Mucosa of descending colon (tissue), 3 donors: Measurements from ENCODE around the gene SHISAL2B. TPM values are rescaled to one million over a fixed set of nuclear protein-coding genes. Genes with fewer than 3 reads are reported as not detected.

Experiments
- ATAC-seq: fragments of 200-7000 bp; cut with Tn5 transposase; one replicate; pipeline ENCODE4 v1.9.1; 2020; ENCODE audit warnings: mild to moderate bottlenecking, moderate library complexity
- DNase-seq, 3 donors: peaks; one replicate each; pipeline ENCODE4 v3.0.0-alpha.2; 2020
- H3K36me3 ChIP-seq: fragments of 200-600 bp; one replicate; pipeline ENCODE4 v1.8.0; 2021; ENCODE audit warnings: low read depth, mild to moderate bottlenecking
- H3K4me1 ChIP-seq: fragments of 200-600 bp; one replicate; pipeline ENCODE4 v1.8.0; 2021; ENCODE audit warnings: low read depth, mild to moderate bottlenecking
- H3K4me3 ChIP-seq: fragments of 200-600 bp; one replicate; pipeline ENCODE4 v1.8.0; 2021; ENCODE audit warnings: mild to moderate bottlenecking
- H3K9me3 ChIP-seq: fragments of 200-600 bp; one replicate; pipeline ENCODE4 v1.8.0; 2021; ENCODE audit warnings: mild to moderate bottlenecking
- intact Hi-C, 2 donors: fragments of 100-400 bp; cut with DNase I in 1 of 2; cut with micrococcal nuclease in 1 of 2; formaldehyde crosslinking; loops; one replicate each; pipeline versions ENCODE4 v1.11.0 to v1.11.1; 2022; cut with DNase I, micrococcal nuclease
- total RNA-seq, 3 donors: library from RNA; stranded (reverse); fragmentation: NEBNext Ultra II Directional in 2 of 3; extraction: Animal tissue kit (Norgen Biotek cat#: 25700) in 2 of 3; gene quantifications; one replicate each; pipeline versions ENCODE4 v1.2.1 to v1.2.4, GENCODE V29; 2021 to 2023
- TF ChIP-seq, protein P1 (sequence below): fragments of 200-600 bp; IDR thresholded peaks from one replicate; pipeline ENCODE4 v1.8.0; 2022; ENCODE audit warnings: antibody characterized with exemption, mild to moderate bottlenecking
- donor health status: DM: no; HTN: no; CAD: no; lungs with moderate emphysema.
- donor health status: DM: no; HTN: no; CAD: no.
- donor health status: DM: no; HTN: yes; CAD: no.

The SHISAL2B gene
- total RNA-seq, 3 donors from 2014 or later, result not detected

DNA sequence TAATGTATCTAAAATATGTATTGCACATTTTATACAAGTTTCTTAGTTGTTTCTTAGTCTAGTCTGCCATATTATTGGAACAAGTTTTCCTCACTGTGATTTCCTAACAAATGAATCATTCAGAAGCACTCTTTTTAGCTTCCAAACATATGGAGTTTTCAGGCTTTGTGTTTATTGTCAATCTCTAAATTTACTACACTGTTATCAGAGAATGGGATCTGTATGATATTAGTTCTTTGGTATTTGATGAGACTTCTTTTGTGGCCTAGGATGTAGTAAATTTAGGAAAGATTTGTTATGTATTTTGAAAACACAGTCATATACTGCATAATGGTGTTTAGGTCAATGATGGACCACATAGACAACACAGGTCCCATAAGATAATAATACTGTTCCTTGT, 52.5 kb downstream of the SHISAL2B start:
- intact Hi-C loops, result no loop called here
- Histone ChIP-seq H3K4me1 (no peaks in the 10 kb centered on the region), H3K9me3 (no peaks in the 10 kb centered on the region), H3K36me3 (no peaks in the 10 kb centered on the region), H3K4me3 (no peak overlapping the region)
- DNase-seq (no peak), ATAC-seq (no peak)
- TF ChIP-seq, protein P1, sequence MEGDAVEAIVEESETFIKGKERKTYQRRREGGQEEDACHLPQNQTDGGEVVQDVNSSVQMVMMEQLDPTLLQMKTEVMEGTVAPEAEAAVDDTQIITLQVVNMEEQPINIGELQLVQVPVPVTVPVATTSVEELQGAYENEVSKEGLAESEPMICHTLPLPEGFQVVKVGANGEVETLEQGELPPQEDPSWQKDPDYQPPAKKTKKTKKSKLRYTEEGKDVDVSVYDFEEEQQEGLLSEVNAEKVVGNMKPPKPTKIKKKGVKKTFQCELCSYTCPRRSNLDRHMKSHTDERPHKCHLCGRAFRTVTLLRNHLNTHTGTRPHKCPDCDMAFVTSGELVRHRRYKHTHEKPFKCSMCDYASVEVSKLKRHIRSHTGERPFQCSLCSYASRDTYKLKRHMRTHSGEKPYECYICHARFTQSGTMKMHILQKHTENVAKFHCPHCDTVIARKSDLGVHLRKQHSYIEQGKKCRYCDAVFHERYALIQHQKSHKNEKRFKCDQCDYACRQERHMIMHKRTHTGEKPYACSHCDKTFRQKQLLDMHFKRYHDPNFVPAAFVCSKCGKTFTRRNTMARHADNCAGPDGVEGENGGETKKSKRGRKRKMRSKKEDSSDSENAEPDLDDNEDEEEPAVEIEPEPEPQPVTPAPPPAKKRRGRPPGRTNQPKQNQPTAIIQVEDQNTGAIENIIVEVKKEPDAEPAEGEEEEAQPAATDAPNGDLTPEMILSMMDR, result no peak

DNA sequence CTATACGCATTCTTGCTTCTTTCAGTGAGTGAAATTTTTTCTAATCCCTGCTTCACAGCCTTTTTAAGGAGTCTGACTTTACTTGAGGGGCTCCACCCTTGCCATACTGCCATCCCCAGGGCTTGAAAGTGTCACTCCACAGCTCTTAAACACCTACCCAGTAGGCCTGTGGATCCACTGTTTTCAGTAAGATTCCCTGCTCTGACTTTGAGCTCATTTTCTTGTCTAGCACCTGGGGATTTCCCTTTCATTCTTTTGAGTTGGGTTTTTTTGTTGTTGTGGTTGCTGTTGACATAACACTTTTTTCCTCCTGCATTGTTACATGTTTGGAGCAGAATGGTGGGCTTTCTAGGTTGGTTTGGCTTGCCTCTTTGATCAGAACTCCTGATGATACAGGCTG, 54.6 kb downstream of the SHISAL2B start:
- no peak for DNase-seq
- TF ChIP-seq, protein P1, result no peak
- no peak for ATAC-seq
- Histone ChIP-seq H3K4me1 (no peaks in the 10 kb centered on the region), H3K4me3 (no peak overlapping the region), H3K36me3 (no peaks in the 10 kb centered on the region), H3K9me3 (no peaks in the 10 kb centered on the region)
- intact Hi-C loops, result no loop called here

DNA sequence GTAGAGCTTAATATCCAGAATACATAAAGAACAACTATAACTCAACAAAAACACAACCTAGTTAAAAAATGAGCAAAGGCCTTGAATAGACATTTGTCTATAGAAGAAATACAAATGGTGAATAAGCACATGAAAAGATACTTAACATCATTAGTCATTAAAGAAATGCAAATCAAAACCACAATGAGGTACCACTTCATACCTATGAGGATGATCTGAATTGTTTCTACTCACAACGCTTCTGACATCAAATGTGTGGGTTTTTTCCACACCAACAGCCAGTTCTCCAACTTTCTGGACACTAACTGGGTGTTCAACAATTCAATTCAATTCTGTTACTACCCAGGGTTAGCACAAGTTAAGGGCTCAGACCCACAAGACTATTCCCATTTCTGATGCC, 56.1 kb downstream of the SHISAL2B start:
- ATAC-seq (no peak), DNase-seq (no peak)
- no peaks in the 10 kb centered on the region for H3K4me1 ChIP-seq
- no peak overlapping the region for H3K4me3 ChIP-seq
- H3K9me3 ChIP-seq, result no peaks in the 10 kb centered on the region
- TF ChIP-seq, protein P1, result no peak
- H3K36me3 ChIP-seq, result no peaks in the 10 kb centered on the region
- intact Hi-C loops, result no loop called here

DNA sequence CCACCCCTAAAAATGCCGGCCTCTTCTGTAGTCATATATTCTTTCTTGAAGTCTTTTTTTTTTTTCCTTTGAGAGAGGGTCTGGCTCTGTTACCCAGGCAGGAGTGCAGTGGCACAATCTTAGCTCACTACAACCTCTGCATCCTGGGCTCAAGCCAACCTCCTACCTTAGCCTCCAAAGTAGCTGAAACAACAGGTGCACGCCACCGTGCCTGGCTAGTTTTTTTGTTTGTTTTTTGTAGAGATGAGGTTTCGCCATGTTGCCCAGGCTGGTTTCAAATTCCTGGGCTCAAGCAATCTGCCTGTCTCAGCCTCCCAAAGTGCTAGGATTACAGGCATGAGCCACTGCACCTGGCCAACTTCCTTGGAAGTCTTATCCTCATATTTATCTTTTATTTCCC, 59.1 kb downstream of the SHISAL2B start:
- H3K36me3 ChIP-seq, result no peaks in the 10 kb centered on the region
- H3K4me1 ChIP-seq, result no peaks in the 10 kb centered on the region
- ATAC-seq, result no peak
- DNase-seq, result no peak
- intact Hi-C loops, result no loop called here
- H3K4me3 ChIP-seq, result no peak overlapping the region
- TF ChIP-seq, protein P1, result no peak
- H3K9me3 ChIP-seq, result no peaks in the 10 kb centered on the region

DNA sequence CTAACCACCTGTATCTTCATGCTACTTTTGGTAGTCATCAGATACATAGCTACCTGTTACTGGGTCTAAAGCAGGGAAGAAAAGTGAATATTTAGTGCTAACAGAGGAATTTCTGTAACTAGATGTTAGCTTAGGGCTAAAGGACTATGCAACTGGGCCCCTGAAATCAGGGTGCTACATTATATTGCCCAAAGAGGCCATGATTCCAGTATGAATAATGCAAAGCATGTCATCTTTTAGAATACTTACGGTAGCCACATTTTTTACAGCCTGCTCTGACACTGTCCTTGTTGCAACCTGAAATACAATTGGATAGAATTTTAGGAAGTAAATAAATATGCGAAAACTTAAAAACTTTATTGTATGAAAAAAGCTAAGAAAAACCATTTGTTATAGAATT, 63.8 kb downstream of the SHISAL2B start:
- intact Hi-C loops, result no loop called here
- ATAC-seq, result no peak

More for the DNA sequence above, 63.8 kb downstream of the SHISAL2B start:
- Histone ChIP-seq H3K9me3 (no peaks in the 10 kb centered on the region), H3K4me3 (no peak overlapping the region), H3K36me3 (no peaks in the 10 kb centered on the region), H3K4me1 (no peaks in the 10 kb centered on the region)
- no peak for DNase-seq
- TF ChIP-seq, protein P1, result no peak
